PC-9 (cell line): ENCODE data around the gene RIMKLB.

Experiments used
- EZH2 ChIP-seq: fragments of 200-600 bp; sonication (generic); IDR thresholded peaks from 2 replicates; pipeline ENCODE4 v1.8.0; 2017; ENCODE audit warnings: antibody characterized with exemption, low read depth
- TF ChIP-seq, protein P1 (sequence below): fragments of 200-600 bp; sonication (generic); conservative IDR thresholded peaks from 2 replicates; pipeline ENCODE4 v1.6.1; 2017; ENCODE audit warnings: mixed run types, antibody characterized with exemption, mild to moderate bottlenecking, moderate library complexity

DNA sequence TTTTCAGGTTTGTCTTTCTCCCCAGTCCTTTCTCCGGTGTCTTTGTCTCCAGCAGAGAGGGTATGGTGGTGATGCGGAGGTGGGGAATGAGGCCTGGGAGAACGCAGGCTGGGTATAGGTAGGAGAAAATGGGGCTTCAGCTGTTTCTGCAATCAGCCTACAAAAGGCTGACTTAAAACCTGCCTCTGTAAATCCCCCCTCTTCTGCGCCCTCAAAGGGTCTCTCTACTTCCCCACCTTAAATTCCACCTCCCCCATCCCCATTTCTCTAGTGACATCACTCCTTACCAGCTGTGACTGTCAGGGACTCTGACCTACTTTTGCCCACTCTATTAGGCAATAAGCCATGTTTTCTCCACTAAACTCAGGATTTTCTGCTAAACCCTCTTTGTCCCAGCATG lies 8.1 kb upstream of the RIMKLB start:
- TF ChIP-seq EZH2 = no peak
- TF ChIP-seq, protein P1, sequence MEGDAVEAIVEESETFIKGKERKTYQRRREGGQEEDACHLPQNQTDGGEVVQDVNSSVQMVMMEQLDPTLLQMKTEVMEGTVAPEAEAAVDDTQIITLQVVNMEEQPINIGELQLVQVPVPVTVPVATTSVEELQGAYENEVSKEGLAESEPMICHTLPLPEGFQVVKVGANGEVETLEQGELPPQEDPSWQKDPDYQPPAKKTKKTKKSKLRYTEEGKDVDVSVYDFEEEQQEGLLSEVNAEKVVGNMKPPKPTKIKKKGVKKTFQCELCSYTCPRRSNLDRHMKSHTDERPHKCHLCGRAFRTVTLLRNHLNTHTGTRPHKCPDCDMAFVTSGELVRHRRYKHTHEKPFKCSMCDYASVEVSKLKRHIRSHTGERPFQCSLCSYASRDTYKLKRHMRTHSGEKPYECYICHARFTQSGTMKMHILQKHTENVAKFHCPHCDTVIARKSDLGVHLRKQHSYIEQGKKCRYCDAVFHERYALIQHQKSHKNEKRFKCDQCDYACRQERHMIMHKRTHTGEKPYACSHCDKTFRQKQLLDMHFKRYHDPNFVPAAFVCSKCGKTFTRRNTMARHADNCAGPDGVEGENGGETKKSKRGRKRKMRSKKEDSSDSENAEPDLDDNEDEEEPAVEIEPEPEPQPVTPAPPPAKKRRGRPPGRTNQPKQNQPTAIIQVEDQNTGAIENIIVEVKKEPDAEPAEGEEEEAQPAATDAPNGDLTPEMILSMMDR = no peak
